Measurements from ENCODE around the gene ENHO. TPM values are rescaled to one million over a fixed set of nuclear protein-coding genes. Genes with fewer than 3 reads are reported as not detected.

The ENHO gene
- total and polyA plus RNA-seq, 2 experiments from 2014 or later, result 13.8 to 19.7 TPM

DNA sequence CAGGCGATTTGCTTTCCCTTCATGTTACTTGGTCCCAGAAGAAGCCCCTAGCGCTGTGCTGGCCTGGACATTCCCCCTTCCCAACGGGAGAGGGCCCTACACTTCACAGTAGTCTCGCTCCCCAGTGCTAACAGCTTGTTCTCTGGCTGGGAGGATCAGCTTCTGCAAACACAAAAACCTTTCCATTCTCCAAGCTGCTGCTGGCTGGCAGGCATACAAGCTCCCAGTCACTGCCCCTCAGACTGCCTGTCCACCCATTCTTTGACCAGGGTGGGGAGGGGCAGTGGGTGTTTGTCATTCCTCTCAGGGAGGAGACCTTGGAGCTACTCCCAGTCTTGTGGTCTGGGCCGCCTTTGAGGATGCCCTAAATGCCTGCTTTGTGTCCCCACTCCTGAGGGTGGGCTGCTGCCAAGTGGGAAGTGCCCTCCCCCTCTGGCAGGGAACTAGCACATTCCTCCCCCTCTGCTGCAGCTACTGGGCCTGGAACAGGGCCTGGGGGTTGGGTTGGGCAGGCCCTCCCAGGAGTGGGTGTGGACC, 20.8 kb downstream of the ENHO start:
- Mint-ChIP-seq H3K27ac (no peak overlapping the region), H3K9me3 (no peaks in the 10 kb centered on the region), H3K4me1 (peaks cover 2% of the 10 kb centered on the region; the same call in 1 of the 3 replicates), H3K36me3 (ENCODE audit: low read depth) (no peaks in the 10 kb centered on the region), H3K27me3 (ENCODE audit: insufficient read depth, low read depth, poor library complexity) (peaks cover 6% of the 10 kb centered on the region), H3K4me3 (no peak overlapping the region)
- Histone ChIP-seq H3F3A (replicated peaks; ENCODE audit: low read depth) (no peaks in the 10 kb centered on the region), H3K4me2 (no peak overlapping the region), H3K36me3 (ENCODE audit: insufficient read depth) (no peaks in the 10 kb centered on the region), H2AFZ (no peak overlapping the region), H3K79me2 (replicated peaks; ENCODE audit: insufficient read depth) (no peaks in the 10 kb centered on the region), H3K27me3 (ENCODE audit: insufficient read depth) (no peaks in the 10 kb centered on the region), H4K20me1 (replicated peaks; ENCODE audit: insufficient read depth) (no peaks in the 10 kb centered on the region), H3K4me1 (ENCODE audit: insufficient read depth) (0 out of 2 replicates have a peak, but pooled peaks cover 6% of the 10 kb centered on the region), H3K27ac (ENCODE audit: low read depth) (no peak overlapping the region), H3K9me2 (ENCODE audit: insufficient read depth) (no peaks in the 10 kb centered on the region), H3K4me3 (no peak overlapping the region)
- ATAC-seq (peak; percentile 81), DNase-seq (ENCODE audit: low spot score) (peak; percentile 51)
- TF ChIP-seq, protein P1, sequence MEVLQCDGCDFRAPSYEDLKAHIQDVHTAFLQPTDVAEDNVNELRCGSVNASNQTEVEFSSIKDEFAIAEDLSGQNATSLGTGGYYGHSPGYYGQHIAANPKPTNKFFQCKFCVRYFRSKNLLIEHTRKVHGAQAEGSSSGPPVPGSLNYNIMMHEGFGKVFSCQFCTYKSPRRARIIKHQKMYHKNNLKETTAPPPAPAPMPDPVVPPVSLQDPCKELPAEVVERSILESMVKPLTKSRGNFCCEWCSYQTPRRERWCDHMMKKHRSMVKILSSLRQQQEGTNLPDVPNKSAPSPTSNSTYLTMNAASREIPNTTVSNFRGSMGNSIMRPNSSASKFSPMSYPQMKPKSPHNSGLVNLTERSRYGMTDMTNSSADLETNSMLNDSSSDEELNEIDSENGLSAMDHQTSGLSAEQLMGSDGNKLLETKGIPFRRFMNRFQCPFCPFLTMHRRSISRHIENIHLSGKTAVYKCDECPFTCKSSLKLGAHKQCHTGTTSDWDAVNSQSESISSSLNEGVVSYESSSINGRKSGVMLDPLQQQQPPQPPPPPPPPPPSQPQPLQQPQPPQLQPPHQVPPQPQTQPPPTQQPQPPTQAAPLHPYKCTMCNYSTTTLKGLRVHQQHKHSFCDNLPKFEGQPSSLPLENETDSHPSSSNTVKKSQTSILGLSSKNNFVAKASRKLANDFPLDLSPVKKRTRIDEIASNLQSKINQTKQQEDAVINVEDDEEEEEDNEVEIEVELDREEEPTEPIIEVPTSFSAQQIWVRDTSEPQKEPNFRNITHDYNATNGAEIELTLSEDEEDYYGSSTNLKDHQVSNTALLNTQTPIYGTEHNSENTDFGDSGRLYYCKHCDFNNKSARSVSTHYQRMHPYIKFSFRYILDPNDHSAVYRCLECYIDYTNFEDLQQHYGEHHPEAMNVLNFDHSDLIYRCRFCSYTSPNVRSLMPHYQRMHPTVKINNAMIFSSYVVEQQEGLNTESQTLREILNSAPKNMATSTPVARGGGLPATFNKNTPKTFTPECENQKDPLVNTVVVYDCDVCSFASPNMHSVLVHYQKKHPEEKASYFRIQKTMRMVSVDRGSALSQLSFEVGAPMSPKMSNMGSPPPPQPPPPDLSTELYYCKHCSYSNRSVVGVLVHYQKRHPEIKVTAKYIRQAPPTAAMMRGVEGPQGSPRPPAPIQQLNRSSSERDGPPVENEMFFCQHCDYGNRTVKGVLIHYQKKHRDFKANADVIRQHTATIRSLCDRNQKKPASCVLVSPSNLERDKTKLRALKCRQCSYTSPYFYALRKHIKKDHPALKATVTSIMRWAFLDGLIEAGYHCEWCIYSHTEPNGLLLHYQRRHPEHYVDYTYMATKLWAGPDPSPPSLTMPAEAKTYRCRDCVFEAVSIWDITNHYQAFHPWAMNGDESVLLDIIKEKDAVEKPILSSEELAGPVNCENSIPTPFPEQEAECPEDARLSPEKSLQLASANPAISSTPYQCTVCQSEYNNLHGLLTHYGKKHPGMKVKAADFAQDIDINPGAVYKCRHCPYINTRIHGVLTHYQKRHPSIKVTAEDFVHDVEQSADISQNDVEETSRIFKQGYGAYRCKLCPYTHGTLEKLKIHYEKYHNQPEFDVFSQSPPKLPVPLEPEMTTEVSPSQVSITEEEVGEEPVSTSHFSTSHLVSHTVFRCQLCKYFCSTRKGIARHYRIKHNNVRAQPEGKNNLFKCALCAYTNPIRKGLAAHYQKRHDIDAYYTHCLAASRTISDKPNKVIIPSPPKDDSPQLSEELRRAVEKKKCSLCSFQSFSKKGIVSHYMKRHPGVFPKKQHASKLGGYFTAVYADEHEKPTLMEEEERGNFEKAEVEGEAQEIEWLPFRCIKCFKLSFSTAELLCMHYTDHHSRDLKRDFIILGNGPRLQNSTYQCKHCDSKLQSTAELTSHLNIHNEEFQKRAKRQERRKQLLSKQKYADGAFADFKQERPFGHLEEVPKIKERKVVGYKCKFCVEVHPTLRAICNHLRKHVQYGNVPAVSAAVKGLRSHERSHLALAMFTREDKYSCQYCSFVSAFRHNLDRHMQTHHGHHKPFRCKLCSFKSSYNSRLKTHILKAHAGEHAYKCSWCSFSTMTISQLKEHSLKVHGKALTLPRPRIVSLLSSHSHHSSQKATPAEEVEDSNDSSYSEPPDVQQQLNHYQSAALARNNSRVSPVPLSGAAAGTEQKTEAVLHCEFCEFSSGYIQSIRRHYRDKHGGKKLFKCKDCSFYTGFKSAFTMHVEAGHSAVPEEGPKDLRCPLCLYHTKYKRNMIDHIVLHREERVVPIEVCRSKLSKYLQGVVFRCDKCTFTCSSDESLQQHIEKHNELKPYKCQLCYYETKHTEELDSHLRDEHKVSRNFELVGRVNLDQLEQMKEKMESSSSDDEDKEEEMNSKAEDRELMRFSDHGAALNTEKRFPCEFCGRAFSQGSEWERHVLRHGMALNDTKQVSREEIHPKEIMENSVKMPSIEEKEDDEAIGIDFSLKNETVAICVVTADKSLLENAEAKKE (CRISPR knock-in tag; IDR thresholded peaks at IDR 0.05), result no peak
- TF ChIP-seq, protein P2, sequence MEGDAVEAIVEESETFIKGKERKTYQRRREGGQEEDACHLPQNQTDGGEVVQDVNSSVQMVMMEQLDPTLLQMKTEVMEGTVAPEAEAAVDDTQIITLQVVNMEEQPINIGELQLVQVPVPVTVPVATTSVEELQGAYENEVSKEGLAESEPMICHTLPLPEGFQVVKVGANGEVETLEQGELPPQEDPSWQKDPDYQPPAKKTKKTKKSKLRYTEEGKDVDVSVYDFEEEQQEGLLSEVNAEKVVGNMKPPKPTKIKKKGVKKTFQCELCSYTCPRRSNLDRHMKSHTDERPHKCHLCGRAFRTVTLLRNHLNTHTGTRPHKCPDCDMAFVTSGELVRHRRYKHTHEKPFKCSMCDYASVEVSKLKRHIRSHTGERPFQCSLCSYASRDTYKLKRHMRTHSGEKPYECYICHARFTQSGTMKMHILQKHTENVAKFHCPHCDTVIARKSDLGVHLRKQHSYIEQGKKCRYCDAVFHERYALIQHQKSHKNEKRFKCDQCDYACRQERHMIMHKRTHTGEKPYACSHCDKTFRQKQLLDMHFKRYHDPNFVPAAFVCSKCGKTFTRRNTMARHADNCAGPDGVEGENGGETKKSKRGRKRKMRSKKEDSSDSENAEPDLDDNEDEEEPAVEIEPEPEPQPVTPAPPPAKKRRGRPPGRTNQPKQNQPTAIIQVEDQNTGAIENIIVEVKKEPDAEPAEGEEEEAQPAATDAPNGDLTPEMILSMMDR (conservative IDR thresholded peaks at IDR 0.05; ENCODE audit: low read depth in 2 of 2), result peak in 1 of 2 experiments; percentile 62; a peak in 2 of 4 replicates

DNA sequence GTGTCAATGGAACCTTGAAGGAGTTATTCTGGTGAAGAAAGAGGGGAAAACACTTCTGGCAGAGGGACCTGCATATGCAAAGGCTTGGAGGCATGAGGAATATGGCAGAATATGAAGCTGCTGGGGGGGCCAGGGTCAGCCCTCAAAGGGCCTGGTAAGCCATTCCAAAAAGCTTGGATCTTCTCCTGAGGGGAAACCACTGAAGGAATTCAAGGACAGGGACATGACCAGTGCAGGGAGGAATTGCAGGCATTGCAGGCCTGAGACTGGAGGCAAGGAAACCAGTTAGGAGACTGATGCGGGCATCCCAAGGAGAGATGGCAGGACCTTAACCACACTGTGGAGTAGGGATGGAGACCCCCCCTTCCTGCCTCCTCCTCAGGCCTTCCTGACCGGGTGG, 21.4 kb downstream of the ENHO start:
- no peaks in the 10 kb centered on the region for H3K79me2 ChIP-seq (replicated peaks; ENCODE audit: insufficient read depth)
- no peak overlapping the region for H3K4me3 Mint-ChIP-seq
- ATAC-seq (no peak), DNase-seq (ENCODE audit: low spot score) (no peak)
- no peaks in the 10 kb centered on the region for H3K36me3 ChIP-seq (ENCODE audit: insufficient read depth)
- H3K27me3 Mint-ChIP-seq (ENCODE audit: insufficient read depth, low read depth, poor library complexity), result peaks cover 6% of the 10 kb centered on the region
- no peaks in the 10 kb centered on the region for H4K20me1 ChIP-seq (replicated peaks; ENCODE audit: insufficient read depth)
- no peaks in the 10 kb centered on the region for H3K27me3 ChIP-seq (ENCODE audit: insufficient read depth)
- no peak overlapping the region for H3K4me3 ChIP-seq
- H3K4me1 Mint-ChIP-seq, result peaks cover 2% of the 10 kb centered on the region; the same call in 1 of the 3 replicates
- no peak overlapping the region for H3K4me2 ChIP-seq
- H2AFZ ChIP-seq, result no peak overlapping the region
- H3K36me3 Mint-ChIP-seq (ENCODE audit: low read depth), result no peaks in the 10 kb centered on the region
- no peaks in the 10 kb centered on the region for H3K9me2 ChIP-seq (ENCODE audit: insufficient read depth)
- 0 out of 2 replicates have a peak, but pooled peaks cover 6% of the 10 kb centered on the region for H3K4me1 ChIP-seq (ENCODE audit: insufficient read depth)
- H3K9me3 Mint-ChIP-seq, result no peaks in the 10 kb centered on the region
- no peaks in the 10 kb centered on the region for H3F3A ChIP-seq (replicated peaks; ENCODE audit: low read depth)
- no peak overlapping the region for H3K27ac ChIP-seq (ENCODE audit: low read depth)
- H3K27ac Mint-ChIP-seq, result no peak overlapping the region
- TF ChIP-seq ZNF331 (CRISPR knock-in tag; IDR thresholded peaks at IDR 0.05; ENCODE audit: low read depth), result no peak
- no peak for TF ChIP-seq POLR2AphosphoS5 (IDR thresholded peaks at IDR 0.05; ENCODE audit: low read depth)
- TF ChIP-seq, protein P3, sequence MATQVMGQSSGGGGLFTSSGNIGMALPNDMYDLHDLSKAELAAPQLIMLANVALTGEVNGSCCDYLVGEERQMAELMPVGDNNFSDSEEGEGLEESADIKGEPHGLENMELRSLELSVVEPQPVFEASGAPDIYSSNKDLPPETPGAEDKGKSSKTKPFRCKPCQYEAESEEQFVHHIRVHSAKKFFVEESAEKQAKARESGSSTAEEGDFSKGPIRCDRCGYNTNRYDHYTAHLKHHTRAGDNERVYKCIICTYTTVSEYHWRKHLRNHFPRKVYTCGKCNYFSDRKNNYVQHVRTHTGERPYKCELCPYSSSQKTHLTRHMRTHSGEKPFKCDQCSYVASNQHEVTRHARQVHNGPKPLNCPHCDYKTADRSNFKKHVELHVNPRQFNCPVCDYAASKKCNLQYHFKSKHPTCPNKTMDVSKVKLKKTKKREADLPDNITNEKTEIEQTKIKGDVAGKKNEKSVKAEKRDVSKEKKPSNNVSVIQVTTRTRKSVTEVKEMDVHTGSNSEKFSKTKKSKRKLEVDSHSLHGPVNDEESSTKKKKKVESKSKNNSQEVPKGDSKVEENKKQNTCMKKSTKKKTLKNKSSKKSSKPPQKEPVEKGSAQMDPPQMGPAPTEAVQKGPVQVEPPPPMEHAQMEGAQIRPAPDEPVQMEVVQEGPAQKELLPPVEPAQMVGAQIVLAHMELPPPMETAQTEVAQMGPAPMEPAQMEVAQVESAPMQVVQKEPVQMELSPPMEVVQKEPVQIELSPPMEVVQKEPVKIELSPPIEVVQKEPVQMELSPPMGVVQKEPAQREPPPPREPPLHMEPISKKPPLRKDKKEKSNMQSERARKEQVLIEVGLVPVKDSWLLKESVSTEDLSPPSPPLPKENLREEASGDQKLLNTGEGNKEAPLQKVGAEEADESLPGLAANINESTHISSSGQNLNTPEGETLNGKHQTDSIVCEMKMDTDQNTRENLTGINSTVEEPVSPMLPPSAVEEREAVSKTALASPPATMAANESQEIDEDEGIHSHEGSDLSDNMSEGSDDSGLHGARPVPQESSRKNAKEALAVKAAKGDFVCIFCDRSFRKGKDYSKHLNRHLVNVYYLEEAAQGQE (IDR thresholded peaks at IDR 0.05; ENCODE audit: unreplicated experiment), result no peak
- no peak for TF ChIP-seq EZH2phosphoT487 (IDR thresholded peaks at IDR 0.05; ENCODE audit: unreplicated experiment)
- no peak for TF ChIP-seq JUNB (IDR thresholded peaks at IDR 0.05; ENCODE audit: unreplicated experiment)
- TF ChIP-seq STAT1 (IDR thresholded peaks at IDR 0.05; ENCODE audit: unreplicated experiment), result no peak

Measured in GM23338 (cell line).